ENCODE measurements around the gene SLC35F1.

DNA sequence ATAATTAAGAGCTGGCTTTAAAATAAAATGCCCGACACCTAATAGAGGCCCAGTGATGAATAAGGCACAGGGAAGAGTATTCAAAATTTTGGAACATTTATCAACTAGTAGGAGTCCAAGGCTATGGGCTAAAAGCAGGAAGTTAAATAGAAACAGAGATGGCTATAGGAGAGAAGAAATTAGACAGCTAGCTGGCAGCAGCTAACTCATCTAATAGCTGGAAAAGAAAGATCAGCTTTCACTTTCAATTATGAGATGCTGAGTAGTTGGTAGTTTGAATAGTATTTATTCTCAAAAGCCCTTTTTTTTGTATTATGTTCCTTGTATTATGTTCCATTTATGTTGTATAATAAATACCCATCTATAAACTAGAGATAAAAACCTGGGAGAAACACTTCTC lies 215.7 kb downstream of the SLC35F1 start:
- TF ChIP-seq MAX (IDR thresholded peaks at IDR 0.05; ENCODE audit: insufficient read depth, insufficient read length) (no peak), CTCF (IDR thresholded peaks at IDR 0.05; ENCODE audit: extremely low read depth in 1 of 2, insufficient read depth in 1 of 2, low read depth in 1 of 2, low read length in 2 of 2) (no peak), EZH2 (IDR thresholded peaks at IDR 0.05; ENCODE audit: borderline replicate concordance, low read depth, low read length, severe bottlenecking) (no peak), JUN (IDR thresholded peaks at IDR 0.05; ENCODE audit: borderline replicate concordance, insufficient read depth, insufficient read length, low read depth) (no peak), POLR2A (IDR thresholded peaks at IDR 0.05; ENCODE audit: low read depth, low read length) (no peak), POLR2AphosphoS5 (IDR thresholded peaks at IDR 0.05; ENCODE audit: insufficient read depth, low read depth, low read length) (no peak)

Measured in endothelial cell of umbilical vein (primary cell).